Liver (tissue), 9 donors: ENCODE data around the gene QPCT. TPM values are rescaled to one million over a fixed set of nuclear protein-coding genes. Genes with fewer than 3 reads are reported as not detected.

Experiments
- DNase-seq: peaks from one replicate; pipeline ENCODE4 v3.0.0-alpha.2; 2017; ENCODE audit warnings: low spot score
- H3K27ac ChIP-seq, 2 donors: one replicate each; pipeline ENCODE4 v1.7.0; 2013; ENCODE audit warnings: inconsistent platforms in 2 of 2, low read length in 2 of 2, control low read depth in 1 of 2, low read depth in 1 of 2, mild to moderate bottlenecking in 1 of 2
- H3K27me3 ChIP-seq, 4 donors: one replicate each; pipeline versions ENCODE4 v1.6.1 to v1.7.0; 2013; ENCODE audit warnings: low read length in 3 of 4, inconsistent platforms in 1 of 4, mild to moderate bottlenecking in 1 of 4, moderate library complexity in 1 of 4; ENCODE audit not compliant: control insufficient read depth in 4 of 4, insufficient read depth in 4 of 4
- H3K36me3 ChIP-seq, 4 donors: one replicate each; pipeline versions ENCODE4 v1.6.1 to v1.7.0; 2013; ENCODE audit warnings: low read length in 3 of 4, mild to moderate bottlenecking in 3 of 4, low read depth in 1 of 4, moderate library complexity in 1 of 4; ENCODE audit not compliant: control insufficient read depth in 4 of 4, insufficient read depth in 3 of 4
- H3K4me1 ChIP-seq, 4 donors: one replicate each; pipeline versions ENCODE4 v1.6.1 to v1.7.0; 2013; ENCODE audit warnings: low read length in 3 of 4, mild to moderate bottlenecking in 3 of 4, moderate library complexity in 1 of 4; ENCODE audit not compliant: control insufficient read depth in 4 of 4, insufficient read depth in 4 of 4
- H3K4me3 ChIP-seq, 3 donors: one replicate each; pipeline versions ENCODE4 v1.6.1 to v1.7.0; 2013; ENCODE audit warnings: low read length in 3 of 3, control low read depth in 1 of 3, low read depth in 1 of 3, mild to moderate bottlenecking in 1 of 3
- H3K9ac ChIP-seq, 2 donors: one replicate each; pipeline ENCODE4 v1.7.0; 2013; ENCODE audit warnings: low read length in 2 of 2, mild to moderate bottlenecking in 2 of 2, moderate library complexity in 2 of 2, control low read depth in 1 of 2, low read depth in 1 of 2
- H3K9me3 ChIP-seq, 4 donors: one replicate each; pipeline versions ENCODE4 v1.6.1 to v1.7.0; 2013; ENCODE audit warnings: low read length in 3 of 4; ENCODE audit not compliant: control insufficient read depth in 4 of 4
- EGR1 ChIP-seq, 2 donors: IDR thresholded peaks; 2 replicates each; pipeline ENCODE4 v1.6.1; 2016 to 2018; ENCODE audit warnings: antibody characterized with exemption in 2 of 2, low read depth in 2 of 2
- FOXA1 ChIP-seq: IDR thresholded peaks from 2 replicates; pipeline ENCODE4 v1.6.1; 2016; ENCODE audit warnings: antibody characterized with exemption
- FOXA2 ChIP-seq: IDR thresholded peaks from 2 replicates; pipeline ENCODE4 v1.6.1; 2016; ENCODE audit warnings: antibody characterized with exemption
- GABPA ChIP-seq, 2 donors: IDR thresholded peaks in 1 of 2; conservative IDR thresholded peaks in 1 of 2; 2 replicates each; pipeline ENCODE4 v1.6.1; 2016; ENCODE audit warnings: antibody characterized with exemption in 2 of 2, mild to moderate bottlenecking in 1 of 2, moderate library complexity in 1 of 2
- HNF4G ChIP-seq: IDR thresholded peaks from 2 replicates; pipeline ENCODE4 v1.6.1; 2016; ENCODE audit warnings: antibody characterized with exemption
- JUND ChIP-seq, 2 donors: IDR thresholded peaks; 2 replicates each; pipeline ENCODE4 v1.6.1; 2016; ENCODE audit warnings: antibody characterized with exemption in 2 of 2
- RAD21 ChIP-seq, 2 donors: IDR thresholded peaks; 2 replicates each; pipeline ENCODE4 v1.6.1; 2016; ENCODE audit warnings: antibody characterized with exemption in 2 of 2, mild to moderate bottlenecking in 2 of 2
- RXRA ChIP-seq, 2 donors: IDR thresholded peaks; 2 replicates each; pipeline ENCODE4 v1.6.1; 2017 to 2018; ENCODE audit warnings: antibody characterized with exemption in 2 of 2, mild to moderate bottlenecking in 1 of 2
- SP1 ChIP-seq: IDR thresholded peaks from 2 replicates; pipeline ENCODE4 v1.6.1; 2018; ENCODE audit warnings: antibody characterized with exemption, mild to moderate bottlenecking
- TAF1 ChIP-seq: conservative IDR thresholded peaks from 2 replicates; pipeline ENCODE4 v1.6.1; 2016; ENCODE audit warnings: antibody characterized with exemption, mild to moderate bottlenecking
- YY1 ChIP-seq: IDR thresholded peaks from 2 replicates; pipeline ENCODE4 v1.6.1; 2016; ENCODE audit warnings: antibody characterized with exemption, mild to moderate bottlenecking
- WGBS: extraction: QIAGEN DNeasy Blood & Tissue Kit; methylation state at CpG from one replicate; pipeline ENCODE4 v1.1.7; 2013; 5-methylcytosine and 5-hydroxymethylcytosine counted together
- polyA plus RNA-seq, 2 donors: library from polyadenylated mRNA; stranded (reverse) in 1 of 2; unstranded in 1 of 2; fragments of 200-250 nt in 1 of 2; fragments of >200 nt in 1 of 2; fragmentation: Nextera tagmentation in 1 of 2; extraction: Ambion mirVana in 1 of 2; gene quantifications; one replicate each; pipeline versions ENCODE4 v1.2.1 to v1.2.3, GENCODE V29; 2013 to 2015
- total RNA-seq, 2 donors: library from RNA; depleted of rRNA; stranded (reverse); fragments of >200 nt; gene quantifications; one replicate each; pipeline ENCODE4 v1.2.3, GENCODE V29; 2014
- TF ChIP-seq, protein P1 (sequence below): IDR thresholded peaks from 2 replicates; pipeline ENCODE4 v1.6.1; 2016; ENCODE audit warnings: antibody characterized with exemption
- TF ChIP-seq, protein P2 (sequence below): IDR thresholded peaks from 2 replicates; pipeline ENCODE4 v1.6.1; 2016; ENCODE audit warnings: antibody characterized with exemption
- TF ChIP-seq, protein P3 (sequence below): IDR thresholded peaks from 2 replicates; pipeline ENCODE4 v1.6.1; 2016; ENCODE audit warnings: antibody characterized with exemption
- TF ChIP-seq, protein P4 (sequence below): fragments of 150-350 bp; IDR thresholded peaks from 2 replicates; pipeline ENCODE4 v1.5.1; 2017; ENCODE audit warnings: improper control_type of control experiment, low read depth, low read length; ENCODE audit not compliant: missing input control
- TF ChIP-seq, protein P5 (sequence below): IDR thresholded peaks from 2 replicates; pipeline ENCODE4 v1.6.1; 2016; ENCODE audit warnings: antibody characterized with exemption, mild to moderate bottlenecking
- donor health status: healthy.
- donor health status: healthy.
- donor health status: healthy.
- donor health status: healthy.
- donor health status: healthy.

QPCT gene
- total and polyA plus RNA-seq, 4 donors = 0.61 to 3.0 (median 1.2) TPM

DNA sequence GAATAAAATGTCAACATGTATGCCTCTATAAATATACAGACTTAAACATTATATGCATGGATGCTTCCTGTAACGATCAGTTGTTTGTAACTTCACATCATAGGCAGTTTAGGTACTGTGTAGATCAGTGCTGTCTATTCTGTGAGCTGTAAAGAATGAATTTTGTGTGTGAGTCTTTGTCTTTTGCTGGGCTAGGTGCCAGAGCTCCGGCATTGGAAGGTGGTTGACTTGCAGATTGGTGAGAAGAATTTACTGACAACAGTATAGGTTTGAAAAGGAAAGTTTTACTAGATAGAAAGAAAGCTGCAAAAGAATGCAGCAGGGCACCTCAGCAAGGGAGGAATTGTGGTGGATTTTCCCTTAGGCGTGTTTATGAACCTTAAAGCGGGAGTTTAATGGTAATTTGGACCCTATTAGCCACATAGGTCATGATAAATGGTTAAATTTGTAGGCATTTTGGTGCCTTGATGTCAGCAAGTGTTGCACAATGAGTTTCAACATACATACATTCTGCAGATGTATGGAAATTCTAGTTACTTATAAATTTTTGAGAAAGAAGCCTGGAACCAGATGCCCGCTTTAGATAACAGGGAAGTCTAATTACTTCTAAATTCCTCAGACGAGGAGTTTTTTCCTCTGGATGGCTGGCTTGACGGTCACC is 6.7 kb upstream of the QPCT start:
- Histone ChIP-seq H3K4me3 (no peak overlapping the region), H3K36me3 (no peaks in the 10 kb centered on the region), H3K9me3 (no peaks in the 10 kb centered on the region), H3K9ac (no peak overlapping the region), H3K4me1 (no peaks in the 10 kb centered on the region), H3K27me3 (no peaks in the 10 kb centered on the region), H3K27ac (no peak overlapping the region)
- WGBS = 84% methylated on average over 7 of the region's 7 CpGs
- DNase-seq = no peak
- TF ChIP-seq, protein P1, sequence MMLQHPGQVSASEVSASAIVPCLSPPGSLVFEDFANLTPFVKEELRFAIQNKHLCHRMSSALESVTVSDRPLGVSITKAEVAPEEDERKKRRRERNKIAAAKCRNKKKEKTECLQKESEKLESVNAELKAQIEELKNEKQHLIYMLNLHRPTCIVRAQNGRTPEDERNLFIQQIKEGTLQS = no peak
- TF ChIP-seq YY1 (no peak), GABPA (IDR thresholded peaks at IDR 0.05 in 1 of 2, conservative IDR thresholded peaks at IDR 0.05 in 1 of 2) (no peak), FOXA1 (no peak), JUND (IDR thresholded peaks at IDR 0.05) (no peak), TAF1 (no peak), RXRA (IDR thresholded peaks at IDR 0.05) (no peak), FOXA2 (no peak), SP1 (no peak), HNF4G (no peak), RAD21 (IDR thresholded peaks at IDR 0.05) (no peak)
- TF ChIP-seq, protein P2, sequence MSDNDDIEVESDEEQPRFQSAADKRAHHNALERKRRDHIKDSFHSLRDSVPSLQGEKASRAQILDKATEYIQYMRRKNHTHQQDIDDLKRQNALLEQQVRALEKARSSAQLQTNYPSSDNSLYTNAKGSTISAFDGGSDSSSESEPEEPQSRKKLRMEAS = no peak
- TF ChIP-seq, protein P3, sequence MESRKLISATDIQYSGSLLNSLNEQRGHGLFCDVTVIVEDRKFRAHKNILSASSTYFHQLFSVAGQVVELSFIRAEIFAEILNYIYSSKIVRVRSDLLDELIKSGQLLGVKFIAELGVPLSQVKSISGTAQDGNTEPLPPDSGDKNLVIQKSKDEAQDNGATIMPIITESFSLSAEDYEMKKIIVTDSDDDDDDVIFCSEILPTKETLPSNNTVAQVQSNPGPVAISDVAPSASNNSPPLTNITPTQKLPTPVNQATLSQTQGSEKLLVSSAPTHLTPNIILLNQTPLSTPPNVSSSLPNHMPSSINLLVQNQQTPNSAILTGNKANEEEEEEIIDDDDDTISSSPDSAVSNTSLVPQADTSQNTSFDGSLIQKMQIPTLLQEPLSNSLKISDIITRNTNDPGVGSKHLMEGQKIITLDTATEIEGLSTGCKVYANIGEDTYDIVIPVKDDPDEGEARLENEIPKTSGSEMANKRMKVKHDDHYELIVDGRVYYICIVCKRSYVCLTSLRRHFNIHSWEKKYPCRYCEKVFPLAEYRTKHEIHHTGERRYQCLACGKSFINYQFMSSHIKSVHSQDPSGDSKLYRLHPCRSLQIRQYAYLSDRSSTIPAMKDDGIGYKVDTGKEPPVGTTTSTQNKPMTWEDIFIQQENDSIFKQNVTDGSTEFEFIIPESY = no peak
- TF ChIP-seq, protein P4, sequence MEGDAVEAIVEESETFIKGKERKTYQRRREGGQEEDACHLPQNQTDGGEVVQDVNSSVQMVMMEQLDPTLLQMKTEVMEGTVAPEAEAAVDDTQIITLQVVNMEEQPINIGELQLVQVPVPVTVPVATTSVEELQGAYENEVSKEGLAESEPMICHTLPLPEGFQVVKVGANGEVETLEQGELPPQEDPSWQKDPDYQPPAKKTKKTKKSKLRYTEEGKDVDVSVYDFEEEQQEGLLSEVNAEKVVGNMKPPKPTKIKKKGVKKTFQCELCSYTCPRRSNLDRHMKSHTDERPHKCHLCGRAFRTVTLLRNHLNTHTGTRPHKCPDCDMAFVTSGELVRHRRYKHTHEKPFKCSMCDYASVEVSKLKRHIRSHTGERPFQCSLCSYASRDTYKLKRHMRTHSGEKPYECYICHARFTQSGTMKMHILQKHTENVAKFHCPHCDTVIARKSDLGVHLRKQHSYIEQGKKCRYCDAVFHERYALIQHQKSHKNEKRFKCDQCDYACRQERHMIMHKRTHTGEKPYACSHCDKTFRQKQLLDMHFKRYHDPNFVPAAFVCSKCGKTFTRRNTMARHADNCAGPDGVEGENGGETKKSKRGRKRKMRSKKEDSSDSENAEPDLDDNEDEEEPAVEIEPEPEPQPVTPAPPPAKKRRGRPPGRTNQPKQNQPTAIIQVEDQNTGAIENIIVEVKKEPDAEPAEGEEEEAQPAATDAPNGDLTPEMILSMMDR = no peak

DNA sequence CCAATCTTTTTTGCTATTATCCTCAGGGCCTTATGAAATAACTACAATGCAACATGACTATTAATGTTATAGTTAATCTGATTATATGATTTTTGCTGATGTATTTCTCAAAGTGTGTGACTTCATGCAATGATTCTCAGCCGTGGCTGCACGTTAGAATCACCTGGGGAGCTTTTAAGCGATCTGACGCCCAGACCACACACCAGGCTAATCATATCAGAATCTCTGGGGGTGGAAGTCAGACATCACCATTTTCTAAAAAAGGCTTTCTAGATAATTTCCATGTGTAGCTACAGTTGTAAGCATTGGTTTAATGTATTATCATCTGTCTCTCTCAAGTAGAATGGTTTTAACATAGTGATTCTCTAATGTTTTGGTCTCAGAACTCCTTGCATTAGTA is 5.5 kb upstream of the QPCT start:
- Histone ChIP-seq H3K9me3 (no peaks in the 10 kb centered on the region), H3K4me1 (peaks cover 2 to 5% (median 4%) of the 10 kb centered on the region in 4 donors), H3K27me3 (no peaks in the 10 kb centered on the region), H3K36me3 (no peaks in the 10 kb centered on the region), H3K27ac (no peak overlapping the region), H3K9ac (no peak overlapping the region), H3K4me3 (no peak overlapping the region)
- TF ChIP-seq GABPA (IDR thresholded peaks at IDR 0.05 in 1 of 2, conservative IDR thresholded peaks at IDR 0.05 in 1 of 2) = no peak
- TF ChIP-seq RAD21 (IDR thresholded peaks at IDR 0.05) = no peak
- DNase-seq = no peak
- WGBS = 82% methylated on average over 4 of the region's 4 CpGs

DNA sequence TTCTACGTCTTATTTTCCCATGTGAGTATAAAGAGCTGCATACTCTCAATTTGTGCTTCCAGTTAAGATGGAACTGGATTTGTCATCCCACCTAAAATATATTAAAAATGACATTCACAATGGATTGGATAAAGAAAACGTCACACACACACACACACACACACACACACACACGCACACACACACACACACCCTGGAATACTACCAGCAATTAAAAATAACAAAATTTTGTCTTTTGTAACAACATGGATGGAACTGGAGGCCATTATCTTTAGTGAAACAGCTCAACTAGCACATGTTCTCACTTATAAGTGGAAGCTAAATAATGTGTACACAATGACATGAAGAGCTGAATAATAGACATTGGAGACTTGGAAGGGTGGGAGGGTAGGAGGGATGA is 3.8 kb upstream of the QPCT start:
- WGBS = 85% methylated on average over 3 of the region's 3 CpGs
- Histone ChIP-seq H3K4me1 (peaks cover 8 to 18% (median 13%) of the 10 kb centered on the region in 4 donors), H3K9me3 (no peaks in the 10 kb centered on the region), H3K27me3 (no peaks in the 10 kb centered on the region), H3K4me3 (no peak overlapping the region), H3K9ac (no peak overlapping the region), H3K36me3 (no peaks in the 10 kb centered on the region), H3K27ac (no peak overlapping the region)
- no peak for DNase-seq
- TF ChIP-seq JUND (IDR thresholded peaks at IDR 0.05) (no peak), TAF1 (no peak), FOXA2 (no peak), GABPA (IDR thresholded peaks at IDR 0.05 in 1 of 2, conservative IDR thresholded peaks at IDR 0.05 in 1 of 2) (no peak), EGR1 (IDR thresholded peaks at IDR 0.05; ENCODE audit: low read depth in 2 of 2) (no peak), HNF4G (no peak), YY1 (no peak), RAD21 (IDR thresholded peaks at IDR 0.05) (no peak)
- TF ChIP-seq, protein P2 = no peak
- TF ChIP-seq, protein P3 = no peak
- TF ChIP-seq, protein P5, sequence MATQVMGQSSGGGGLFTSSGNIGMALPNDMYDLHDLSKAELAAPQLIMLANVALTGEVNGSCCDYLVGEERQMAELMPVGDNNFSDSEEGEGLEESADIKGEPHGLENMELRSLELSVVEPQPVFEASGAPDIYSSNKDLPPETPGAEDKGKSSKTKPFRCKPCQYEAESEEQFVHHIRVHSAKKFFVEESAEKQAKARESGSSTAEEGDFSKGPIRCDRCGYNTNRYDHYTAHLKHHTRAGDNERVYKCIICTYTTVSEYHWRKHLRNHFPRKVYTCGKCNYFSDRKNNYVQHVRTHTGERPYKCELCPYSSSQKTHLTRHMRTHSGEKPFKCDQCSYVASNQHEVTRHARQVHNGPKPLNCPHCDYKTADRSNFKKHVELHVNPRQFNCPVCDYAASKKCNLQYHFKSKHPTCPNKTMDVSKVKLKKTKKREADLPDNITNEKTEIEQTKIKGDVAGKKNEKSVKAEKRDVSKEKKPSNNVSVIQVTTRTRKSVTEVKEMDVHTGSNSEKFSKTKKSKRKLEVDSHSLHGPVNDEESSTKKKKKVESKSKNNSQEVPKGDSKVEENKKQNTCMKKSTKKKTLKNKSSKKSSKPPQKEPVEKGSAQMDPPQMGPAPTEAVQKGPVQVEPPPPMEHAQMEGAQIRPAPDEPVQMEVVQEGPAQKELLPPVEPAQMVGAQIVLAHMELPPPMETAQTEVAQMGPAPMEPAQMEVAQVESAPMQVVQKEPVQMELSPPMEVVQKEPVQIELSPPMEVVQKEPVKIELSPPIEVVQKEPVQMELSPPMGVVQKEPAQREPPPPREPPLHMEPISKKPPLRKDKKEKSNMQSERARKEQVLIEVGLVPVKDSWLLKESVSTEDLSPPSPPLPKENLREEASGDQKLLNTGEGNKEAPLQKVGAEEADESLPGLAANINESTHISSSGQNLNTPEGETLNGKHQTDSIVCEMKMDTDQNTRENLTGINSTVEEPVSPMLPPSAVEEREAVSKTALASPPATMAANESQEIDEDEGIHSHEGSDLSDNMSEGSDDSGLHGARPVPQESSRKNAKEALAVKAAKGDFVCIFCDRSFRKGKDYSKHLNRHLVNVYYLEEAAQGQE = no peak
